ENCODE measurements around the gene R3HCC1L.
"Not testable (repeated sequence)": the region's sequence is repeated elsewhere in the genome, so short reads cannot be mapped to it uniquely, and the experiment has no call there.

Gene R3HCC1L

GRCh38 chr10:98135222-98135899 lies 904 bp downstream of the R3HCC1L start:
- Histone ChIP-seq H3K4me2 (peak overlapping the region; percentile 65 to 95 (median 86)), H3K36me3 (peaks cover 0 to 15% (median 6%) of the 10 kb centered on the region in 11 experiments; a peak in 7 of 22 replicates), H3K27me3 (no peaks in the 10 kb centered on the region), H3K4me3 (peak overlapping the region; percentile 79 to 95 (median 90)), H4K20me1 (peaks cover 0 to 44% (median 29%) of the 10 kb centered on the region in 11 experiments; a peak in 14 of 22 replicates), H3K27ac (peak overlapping the region; percentile 91 to 99 (median 96)), H3K4me1 (peaks cover 37 to 62% (median 48%) of the 10 kb centered on the region in 10 experiments), H3K9ac (peak overlapping the region; percentile 91 to 98 (median 95)), H3K9me3 (replicated peaks in 1 of 11) (peaks cover 16 to 33% (median 28%) of the 10 kb centered on the region in 11 experiments)
- TF ChIP-seq Cebpa-rat (IDR thresholded peaks at IDR 0.05), result no peak

- not testable (repeated sequence) for H3K27me3 ChIP-seq, H3K27ac ChIP-seq, H3K9ac ChIP-seq
- Histone ChIP-seq H3K4me1 (peaks cover 45 to 76% (median 59%) of the 10 kb centered on the region in 10 experiments), H4K20me1 (peaks cover 3 to 58% (median 40%) of the 10 kb centered on the region in 11 experiments; a peak in 15 of 22 replicates), H3K4me3 (0 out of 20 replicates have a peak overlapping the region, but pooled peaks of 1 of the 10 experiments have one; percentile 94), H3K4me2 (peak overlapping the region; percentile 5 to 95 (median 86); a peak in 17 of 22 replicates), H3K9me3 (replicated peaks in 1 of 11) (peaks cover 16 to 25% (median 24%) of the 10 kb centered on the region in 11 experiments), H3K36me3 (peaks cover 0 to 15% (median 7%) of the 10 kb centered on the region in 11 experiments; a peak in 7 of 22 replicates)
These were observed 2.3 kb downstream of the R3HCC1L start for GRCh38 chr10:98136775-98137174.

- peaks cover 0 to 15% (median 8%) of the 10 kb centered on the region in 11 experiments; a peak in 4 of 22 replicates for H3K36me3 ChIP-seq
- no peak for TF ChIP-seq Cebpa-rat (IDR thresholded peaks at IDR 0.05)
- H4K20me1 ChIP-seq, result peaks cover 3 to 70% (median 48%) of the 10 kb centered on the region in 11 experiments; a peak in 15 of 22 replicates
- no peak overlapping the region for H3K27ac ChIP-seq
- H3K4me1 ChIP-seq, result peaks cover 49 to 88% (median 71%) of the 10 kb centered on the region in 10 experiments
- no peak overlapping the region for H3K9ac ChIP-seq
- H3K27me3 ChIP-seq, result no peaks in the 10 kb centered on the region
- H3K9me3 ChIP-seq (replicated peaks in 1 of 11), result peaks cover 4 to 13% (median 12%) of the 10 kb centered on the region in 11 experiments
- peak overlapping the region in 8 of 11 experiments; percentile 4 to 94 (median 54); a peak in 10 of 22 replicates for H3K4me2 ChIP-seq
- no peak overlapping the region for H3K4me3 ChIP-seq
These were observed 3.6 kb downstream of the R3HCC1L start for GRCh38 chr10:98138031-98138430.

GRCh38 chr10:98139431-98139830 lies 5.0 kb downstream of the R3HCC1L start:
- TF ChIP-seq Cebpa-rat (IDR thresholded peaks at IDR 0.05), result no peak
- H3K9ac ChIP-seq, result no peak overlapping the region
- H3K36me3 ChIP-seq, result peaks cover 0 to 23% (median 8%) of the 10 kb centered on the region in 11 experiments; a peak in 9 of 22 replicates
- H3K9me3 ChIP-seq (replicated peaks in 1 of 11), result peaks cover 0 to 5% (median 1%) of the 10 kb centered on the region in 11 experiments; a peak in 5 of 22 replicates
- no peaks in the 10 kb centered on the region for H3K27me3 ChIP-seq
- peaks cover 3 to 84% (median 55%) of the 10 kb centered on the region in 11 experiments; a peak in 15 of 22 replicates for H4K20me1 ChIP-seq
- peaks cover 36 to 80% (median 66%) of the 10 kb centered on the region in 10 experiments for H3K4me1 ChIP-seq
- H3K4me2 ChIP-seq, result peak overlapping the region in 3 of 11 experiments; percentile 34 to 50 (median 43); a peak in 3 of 22 replicates
- H3K4me3 ChIP-seq, result no peak overlapping the region
- H3K27ac ChIP-seq, result no peak overlapping the region

- Histone ChIP-seq H3K4me1 (peaks cover 23 to 69% (median 52%) of the 10 kb centered on the region in 10 experiments), H3K4me3 (no peak overlapping the region), H3K36me3 (peaks cover 9 to 37% (median 24%) of the 10 kb centered on the region in 11 experiments; a peak in 21 of 22 replicates), H3K9me3 (replicated peaks in 1 of 11) (peaks cover 13 to 24% (median 20%) of the 10 kb centered on the region in 11 experiments; a peak in 21 of 22 replicates), H3K9ac (no peak overlapping the region), H3K4me2 (peak overlapping the region in 8 of 11 experiments; percentile 13 to 56 (median 38); a peak in 13 of 22 replicates), H3K27me3 (no peaks in the 10 kb centered on the region), H3K27ac (no peak overlapping the region), H4K20me1 (peaks cover 3 to 98% (median 55%) of the 10 kb centered on the region in 11 experiments; a peak in 15 of 22 replicates)
- TF ChIP-seq Cebpa-rat (IDR thresholded peaks at IDR 0.05), result no peak
These were observed 7.1 kb downstream of the R3HCC1L start for GRCh38 chr10:98141484-98142073.

GRCh38 chr10:98144985-98145384 lies 10.5 kb downstream of the R3HCC1L start:
- Histone ChIP-seq H3K9ac (no peak overlapping the region), H3K9me3 (replicated peaks in 1 of 11) (peaks cover 47 to 58% (median 54%) of the 10 kb centered on the region in 11 experiments), H3K4me3 (no peak overlapping the region), H3K36me3 (peaks cover 22 to 69% (median 47%) of the 10 kb centered on the region in 11 experiments; a peak in 21 of 22 replicates), H3K4me2 (no peak overlapping the region), H4K20me1 (peaks cover 3 to 98% (median 30%) of the 10 kb centered on the region in 11 experiments; a peak in 15 of 22 replicates), H3K4me1 (peaks cover 17 to 35% (median 30%) of the 10 kb centered on the region in 10 experiments), H3K27ac (no peak overlapping the region), H3K27me3 (no peaks in the 10 kb centered on the region)
- no peak for TF ChIP-seq Cebpa-rat (IDR thresholded peaks at IDR 0.05)

GRCh38 chr10:98149858-98150257 lies 15.4 kb downstream of the R3HCC1L start:
- no peaks in the 10 kb centered on the region for H3K27me3 ChIP-seq
- peaks cover 68 to 88% (median 81%) of the 10 kb centered on the region in 11 experiments for H3K9me3 ChIP-seq (replicated peaks in 1 of 11)
- H3K36me3 ChIP-seq, result peaks cover 44 to 96% (median 80%) of the 10 kb centered on the region in 11 experiments
- peaks cover 0 to 80% (median 7%) of the 10 kb centered on the region in 11 experiments; a peak in 8 of 22 replicates for H4K20me1 ChIP-seq
- no peak overlapping the region for H3K27ac ChIP-seq
- H3K9ac ChIP-seq, result no peak overlapping the region
- no peak overlapping the region for H3K4me2 ChIP-seq
- H3K4me3 ChIP-seq, result 0 out of 20 replicates have a peak overlapping the region, but pooled peaks of 1 of the 10 experiments have one; percentile 5
- H3K4me1 ChIP-seq, result peaks cover 0 to 8% (median 0%) of the 10 kb centered on the region in 10 experiments; a peak in 1 of 20 replicates
- TF ChIP-seq Cebpa-rat (IDR thresholded peaks at IDR 0.05), result no peak

- Histone ChIP-seq H3K9me3 (replicated peaks in 1 of 11) (peaks cover 63 to 81% (median 74%) of the 10 kb centered on the region in 11 experiments), H3K36me3 (peaks cover 43 to 96% (median 78%) of the 10 kb centered on the region in 11 experiments), H3K4me1 (peaks cover 0 to 8% (median 0%) of the 10 kb centered on the region in 10 experiments; a peak in 1 of 20 replicates), H3K9ac (no peak overlapping the region), H3K27me3 (no peaks in the 10 kb centered on the region), H3K4me2 (no peak overlapping the region), H3K4me3 (peak overlapping the region in 2 of 10 experiments; percentile 5 to 9; a peak in 3 of 20 replicates), H4K20me1 (peaks cover 0 to 77% (median 7%) of the 10 kb centered on the region in 11 experiments; a peak in 8 of 22 replicates), H3K27ac (no peak overlapping the region)
- TF ChIP-seq Cebpa-rat (IDR thresholded peaks at IDR 0.05), result no peak
These were observed 16.1 kb downstream of the R3HCC1L start for GRCh38 chr10:98150544-98150943.

GRCh38 chr10:98152778-98153177 lies 18.3 kb downstream of the R3HCC1L start:
- not testable (repeated sequence) for H3K27ac ChIP-seq, H3K27me3 ChIP-seq, H3K4me3 ChIP-seq, H3K9ac ChIP-seq, H3K4me2 ChIP-seq
- peaks cover 0 to 10% (median 0%) of the 10 kb centered on the region in 10 experiments; a peak in 5 of 20 replicates for H3K4me1 ChIP-seq
- peaks cover 58 to 96% (median 77%) of the 10 kb centered on the region in 11 experiments for H3K36me3 ChIP-seq
- H3K9me3 ChIP-seq (replicated peaks in 1 of 11), result peaks cover 42 to 67% (median 57%) of the 10 kb centered on the region in 11 experiments
- H4K20me1 ChIP-seq, result peaks cover 0 to 78% (median 7%) of the 10 kb centered on the region in 11 experiments; a peak in 8 of 22 replicates

- H3K27me3 ChIP-seq, H3K4me2 ChIP-seq, H3K9ac ChIP-seq, H3K4me3 ChIP-seq, H3K27ac ChIP-seq: not testable (repeated sequence)
- Histone ChIP-seq H3K9me3 (replicated peaks in 1 of 11) (peaks cover 36 to 61% (median 51%) of the 10 kb centered on the region in 11 experiments), H4K20me1 (peaks cover 0 to 78% (median 7%) of the 10 kb centered on the region in 11 experiments; a peak in 8 of 22 replicates), H3K36me3 (peaks cover 64 to 100% (median 76%) of the 10 kb centered on the region in 11 experiments), H3K4me1 (peaks cover 0 to 15% (median 1%) of the 10 kb centered on the region in 10 experiments; a peak in 8 of 20 replicates)
These were observed 18.9 kb downstream of the R3HCC1L start for GRCh38 chr10:98153213-98153958.

All from BLaER1 treated with 17β-estradiol and CSF1 and Interleukin-3, amounts not matched to agents 10 nM and 100 nM (cell line).